ENCODE data around the gene PIK3C2G. TPM values are rescaled to one million over a fixed set of nuclear protein-coding genes. Genes with fewer than 3 reads are reported as not detected.

PIK3C2G gene
- total RNA-seq, 1 donor from 2014 or later: 26.0 TPM

GRCh38 chr12:18439541-18439940 lies 178.2 kb downstream of the PIK3C2G start:
- no peak overlapping the region for H3K4me3 Mint-ChIP-seq (ENCODE audit: low read depth)
- peaks cover 3% of the 10 kb centered on the region for H3K9me3 Mint-ChIP-seq (ENCODE audit: low read depth)
- H3K27me3 Mint-ChIP-seq: no peaks in the 10 kb centered on the region
- no peak for DNase-seq (ENCODE audit: low spot score, unreplicated experiment)
- H3K27ac Mint-ChIP-seq: no peak overlapping the region
- TF ChIP-seq CTCF (IDR thresholded peaks at IDR 0.05; ENCODE audit: unreplicated experiment): no peak
- peaks cover 8% of the 10 kb centered on the region for H3K4me1 Mint-ChIP-seq (ENCODE audit: low read depth)
- H3K36me3 Mint-ChIP-seq (ENCODE audit: insufficient read depth): peaks cover 1% of the 10 kb centered on the region

- Mint-ChIP-seq H3K4me3 (ENCODE audit: low read depth) (no peak overlapping the region), H3K27me3 (no peaks in the 10 kb centered on the region), H3K9me3 (ENCODE audit: low read depth) (peaks cover 5% of the 10 kb centered on the region), H3K27ac (peak overlapping the region; percentile 1), H3K36me3 (ENCODE audit: insufficient read depth) (peaks cover 1% of the 10 kb centered on the region), H3K4me1 (ENCODE audit: low read depth) (peaks cover 6% of the 10 kb centered on the region)
- no peak for DNase-seq (ENCODE audit: low spot score, unreplicated experiment)
- TF ChIP-seq CTCF (IDR thresholded peaks at IDR 0.05; ENCODE audit: unreplicated experiment): no peak
These were observed 182.6 kb downstream of the PIK3C2G start for GRCh38 chr12:18443768-18444437.

GRCh38 chr12:18446061-18446644 lies 184.8 kb downstream of the PIK3C2G start:
- Mint-ChIP-seq H3K27ac (peak overlapping the region; percentile 39), H3K4me1 (ENCODE audit: low read depth) (peaks cover 6% of the 10 kb centered on the region), H3K4me3 (ENCODE audit: low read depth) (no peak overlapping the region), H3K27me3 (no peaks in the 10 kb centered on the region), H3K36me3 (ENCODE audit: insufficient read depth) (peaks cover 12% of the 10 kb centered on the region), H3K9me3 (ENCODE audit: low read depth) (peaks cover 21% of the 10 kb centered on the region)
- TF ChIP-seq CTCF (IDR thresholded peaks at IDR 0.05; ENCODE audit: unreplicated experiment): no peak
- no peak for DNase-seq (ENCODE audit: low spot score, unreplicated experiment)

- peaks cover 33% of the 10 kb centered on the region for H3K9me3 Mint-ChIP-seq (ENCODE audit: low read depth)
- DNase-seq (ENCODE audit: low spot score, unreplicated experiment): no peak
- peaks cover 22% of the 10 kb centered on the region for H3K4me1 Mint-ChIP-seq (ENCODE audit: low read depth)
- H3K4me3 Mint-ChIP-seq (ENCODE audit: low read depth): no peak overlapping the region
- peaks cover 21% of the 10 kb centered on the region for H3K36me3 Mint-ChIP-seq (ENCODE audit: insufficient read depth)
- H3K27me3 Mint-ChIP-seq: no peaks in the 10 kb centered on the region
- no peak for TF ChIP-seq CTCF (IDR thresholded peaks at IDR 0.05; ENCODE audit: unreplicated experiment)
- H3K27ac Mint-ChIP-seq: peak overlapping the region; percentile 11
These were observed 193.0 kb downstream of the PIK3C2G start for GRCh38 chr12:18454330-18454729.

GRCh38 chr12:18456344-18456743 lies 195.0 kb downstream of the PIK3C2G start:
- Mint-ChIP-seq H3K27ac (no peak overlapping the region), H3K4me1 (ENCODE audit: low read depth) (peaks cover 22% of the 10 kb centered on the region), H3K4me3 (ENCODE audit: low read depth) (no peak overlapping the region), H3K27me3 (no peaks in the 10 kb centered on the region), H3K36me3 (ENCODE audit: insufficient read depth) (peaks cover 12% of the 10 kb centered on the region), H3K9me3 (ENCODE audit: low read depth) (peaks cover 17% of the 10 kb centered on the region)
- no peak for TF ChIP-seq CTCF (IDR thresholded peaks at IDR 0.05; ENCODE audit: unreplicated experiment)
- no peak for DNase-seq (ENCODE audit: low spot score, unreplicated experiment)
